Measurements from ENCODE around the gene PPP1R12C. TPM values are rescaled to one million over a fixed set of nuclear protein-coding genes. Genes with fewer than 3 reads are reported as not detected.
A peak's percentile ranks its signal among the peaks of the same experiment; 100 is the strongest.

PPP1R12C gene
- total RNA-seq, 1 experiment from 2014 or later = 92.3 TPM

DNA sequence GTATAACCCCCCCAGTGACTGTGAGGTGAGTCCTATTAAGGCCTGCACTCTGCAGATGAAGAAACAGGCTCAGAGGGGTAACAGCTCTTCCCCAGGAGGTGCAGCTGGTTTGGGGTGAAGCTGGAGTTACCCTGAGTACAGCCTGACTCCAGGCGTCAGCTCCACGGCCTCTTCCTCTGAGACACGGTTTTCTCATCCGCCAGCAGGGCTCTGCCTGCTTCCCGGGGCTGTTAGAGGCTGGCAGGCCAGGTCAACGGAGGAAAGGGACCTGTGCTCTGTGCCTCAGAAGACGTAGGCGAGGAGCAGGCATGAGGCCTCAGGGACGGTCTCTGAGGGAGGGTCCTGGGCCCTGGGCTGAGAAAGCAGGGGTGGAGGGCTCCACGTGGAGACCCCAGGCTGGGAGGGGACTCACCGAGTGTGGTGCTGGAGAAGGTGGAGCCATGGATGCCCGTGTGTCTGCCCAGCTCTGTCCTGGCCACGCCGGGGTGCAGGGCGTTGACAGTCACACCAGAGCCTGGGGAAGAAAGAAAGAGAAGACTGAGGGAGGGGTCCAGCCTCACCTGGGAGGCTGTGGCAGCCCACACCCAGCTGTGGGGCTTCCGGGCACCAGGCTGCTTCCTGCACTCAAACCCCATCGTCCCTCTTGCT is 70.3 kb downstream of the PPP1R12C start:
- Mint-ChIP-seq H3K27ac (no peak overlapping the region), H3K27me3 (ENCODE audit: low read depth) (no peaks in the 10 kb centered on the region), H3K9me3 (no peaks in the 10 kb centered on the region), H3K4me3 (no peak overlapping the region), H3K4me1 (no peaks in the 10 kb centered on the region), H3K36me3 (peaks cover 57% of the 10 kb centered on the region)
- ChIA-PET CTCF (interaction anchor here (1.4 kb wide), 1 partner anchor 166 kb away, joined by 6 read pairs; no protein-coding TSS in a partner anchor), POLR2A (interaction anchor here (1.0 kb wide), 1 partner anchor 166 kb away, joined by 3 read pairs; no protein-coding TSS in a partner anchor)
- TF ChIP-seq JUN (CRISPR knock-in tag; IDR thresholded peaks at IDR 0.05) (no peak), ETV6 (CRISPR knock-in tag; IDR thresholded peaks at IDR 0.05) (no peak), SMAD4 (CRISPR knock-in tag; IDR thresholded peaks at IDR 0.05) (no peak), ZNF219 (CRISPR knock-in tag; IDR thresholded peaks at IDR 0.05; ENCODE audit: borderline replicate concordance) (no peak), GRHL2 (CRISPR knock-in tag; IDR thresholded peaks at IDR 0.05; ENCODE audit: insufficient replicate concordance, severe bottlenecking) (no peak), CREM (CRISPR knock-in tag; IDR thresholded peaks at IDR 0.05) (no peak), GTF2I (CRISPR knock-in tag; conservative IDR thresholded peaks at IDR 0.05) (no peak), MYBL2 (CRISPR knock-in tag; IDR thresholded peaks at IDR 0.05) (no peak), TP53 (CRISPR knock-in tag; IDR thresholded peaks at IDR 0.05) (no peak)
- TF ChIP-seq, protein P1, sequence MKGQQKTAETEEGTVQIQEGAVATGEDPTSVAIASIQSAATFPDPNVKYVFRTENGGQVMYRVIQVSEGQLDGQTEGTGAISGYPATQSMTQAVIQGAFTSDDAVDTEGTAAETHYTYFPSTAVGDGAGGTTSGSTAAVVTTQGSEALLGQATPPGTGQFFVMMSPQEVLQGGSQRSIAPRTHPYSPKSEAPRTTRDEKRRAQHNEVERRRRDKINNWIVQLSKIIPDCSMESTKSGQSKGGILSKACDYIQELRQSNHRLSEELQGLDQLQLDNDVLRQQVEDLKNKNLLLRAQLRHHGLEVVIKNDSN (CRISPR knock-in tag; IDR thresholded peaks at IDR 0.05) = no peak
- TF ChIP-seq, protein P2, sequence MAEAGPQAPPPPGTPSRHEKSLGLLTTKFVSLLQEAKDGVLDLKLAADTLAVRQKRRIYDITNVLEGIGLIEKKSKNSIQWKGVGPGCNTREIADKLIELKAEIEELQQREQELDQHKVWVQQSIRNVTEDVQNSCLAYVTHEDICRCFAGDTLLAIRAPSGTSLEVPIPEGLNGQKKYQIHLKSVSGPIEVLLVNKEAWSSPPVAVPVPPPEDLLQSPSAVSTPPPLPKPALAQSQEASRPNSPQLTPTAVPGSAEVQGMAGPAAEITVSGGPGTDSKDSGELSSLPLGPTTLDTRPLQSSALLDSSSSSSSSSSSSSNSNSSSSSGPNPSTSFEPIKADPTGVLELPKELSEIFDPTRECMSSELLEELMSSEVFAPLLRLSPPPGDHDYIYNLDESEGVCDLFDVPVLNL (CRISPR knock-in tag; IDR thresholded peaks at IDR 0.05; ENCODE audit: borderline replicate concordance, low read depth) = no peak
- TF ChIP-seq, protein P3, sequence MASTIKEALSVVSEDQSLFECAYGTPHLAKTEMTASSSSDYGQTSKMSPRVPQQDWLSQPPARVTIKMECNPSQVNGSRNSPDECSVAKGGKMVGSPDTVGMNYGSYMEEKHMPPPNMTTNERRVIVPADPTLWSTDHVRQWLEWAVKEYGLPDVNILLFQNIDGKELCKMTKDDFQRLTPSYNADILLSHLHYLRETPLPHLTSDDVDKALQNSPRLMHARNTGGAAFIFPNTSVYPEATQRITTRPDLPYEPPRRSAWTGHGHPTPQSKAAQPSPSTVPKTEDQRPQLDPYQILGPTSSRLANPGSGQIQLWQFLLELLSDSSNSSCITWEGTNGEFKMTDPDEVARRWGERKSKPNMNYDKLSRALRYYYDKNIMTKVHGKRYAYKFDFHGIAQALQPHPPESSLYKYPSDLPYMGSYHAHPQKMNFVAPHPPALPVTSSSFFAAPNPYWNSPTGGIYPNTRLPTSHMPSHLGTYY (CRISPR knock-in tag; IDR thresholded peaks at IDR 0.05) = no peak
- TF ChIP-seq, protein P4, sequence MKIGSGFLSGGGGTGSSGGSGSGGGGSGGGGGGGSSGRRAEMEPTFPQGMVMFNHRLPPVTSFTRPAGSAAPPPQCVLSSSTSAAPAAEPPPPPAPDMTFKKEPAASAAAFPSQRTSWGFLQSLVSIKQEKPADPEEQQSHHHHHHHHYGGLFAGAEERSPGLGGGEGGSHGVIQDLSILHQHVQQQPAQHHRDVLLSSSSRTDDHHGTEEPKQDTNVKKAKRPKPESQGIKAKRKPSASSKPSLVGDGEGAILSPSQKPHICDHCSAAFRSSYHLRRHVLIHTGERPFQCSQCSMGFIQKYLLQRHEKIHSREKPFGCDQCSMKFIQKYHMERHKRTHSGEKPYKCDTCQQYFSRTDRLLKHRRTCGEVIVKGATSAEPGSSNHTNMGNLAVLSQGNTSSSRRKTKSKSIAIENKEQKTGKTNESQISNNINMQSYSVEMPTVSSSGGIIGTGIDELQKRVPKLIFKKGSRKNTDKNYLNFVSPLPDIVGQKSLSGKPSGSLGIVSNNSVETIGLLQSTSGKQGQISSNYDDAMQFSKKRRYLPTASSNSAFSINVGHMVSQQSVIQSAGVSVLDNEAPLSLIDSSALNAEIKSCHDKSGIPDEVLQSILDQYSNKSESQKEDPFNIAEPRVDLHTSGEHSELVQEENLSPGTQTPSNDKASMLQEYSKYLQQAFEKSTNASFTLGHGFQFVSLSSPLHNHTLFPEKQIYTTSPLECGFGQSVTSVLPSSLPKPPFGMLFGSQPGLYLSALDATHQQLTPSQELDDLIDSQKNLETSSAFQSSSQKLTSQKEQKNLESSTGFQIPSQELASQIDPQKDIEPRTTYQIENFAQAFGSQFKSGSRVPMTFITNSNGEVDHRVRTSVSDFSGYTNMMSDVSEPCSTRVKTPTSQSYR (CRISPR knock-in tag; IDR thresholded peaks at IDR 0.05) = no peak
- TF ChIP-seq, protein P5, sequence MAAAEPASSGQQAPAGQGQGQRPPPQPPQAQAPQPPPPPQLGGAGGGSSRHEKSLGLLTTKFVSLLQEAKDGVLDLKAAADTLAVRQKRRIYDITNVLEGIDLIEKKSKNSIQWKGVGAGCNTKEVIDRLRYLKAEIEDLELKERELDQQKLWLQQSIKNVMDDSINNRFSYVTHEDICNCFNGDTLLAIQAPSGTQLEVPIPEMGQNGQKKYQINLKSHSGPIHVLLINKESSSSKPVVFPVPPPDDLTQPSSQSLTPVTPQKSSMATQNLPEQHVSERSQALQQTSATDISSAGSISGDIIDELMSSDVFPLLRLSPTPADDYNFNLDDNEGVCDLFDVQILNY (CRISPR knock-in tag; IDR thresholded peaks at IDR 0.05) = no peak
- DNase-seq (ENCODE audit: low spot score) (no peak), ATAC-seq (no peak)

DNA sequence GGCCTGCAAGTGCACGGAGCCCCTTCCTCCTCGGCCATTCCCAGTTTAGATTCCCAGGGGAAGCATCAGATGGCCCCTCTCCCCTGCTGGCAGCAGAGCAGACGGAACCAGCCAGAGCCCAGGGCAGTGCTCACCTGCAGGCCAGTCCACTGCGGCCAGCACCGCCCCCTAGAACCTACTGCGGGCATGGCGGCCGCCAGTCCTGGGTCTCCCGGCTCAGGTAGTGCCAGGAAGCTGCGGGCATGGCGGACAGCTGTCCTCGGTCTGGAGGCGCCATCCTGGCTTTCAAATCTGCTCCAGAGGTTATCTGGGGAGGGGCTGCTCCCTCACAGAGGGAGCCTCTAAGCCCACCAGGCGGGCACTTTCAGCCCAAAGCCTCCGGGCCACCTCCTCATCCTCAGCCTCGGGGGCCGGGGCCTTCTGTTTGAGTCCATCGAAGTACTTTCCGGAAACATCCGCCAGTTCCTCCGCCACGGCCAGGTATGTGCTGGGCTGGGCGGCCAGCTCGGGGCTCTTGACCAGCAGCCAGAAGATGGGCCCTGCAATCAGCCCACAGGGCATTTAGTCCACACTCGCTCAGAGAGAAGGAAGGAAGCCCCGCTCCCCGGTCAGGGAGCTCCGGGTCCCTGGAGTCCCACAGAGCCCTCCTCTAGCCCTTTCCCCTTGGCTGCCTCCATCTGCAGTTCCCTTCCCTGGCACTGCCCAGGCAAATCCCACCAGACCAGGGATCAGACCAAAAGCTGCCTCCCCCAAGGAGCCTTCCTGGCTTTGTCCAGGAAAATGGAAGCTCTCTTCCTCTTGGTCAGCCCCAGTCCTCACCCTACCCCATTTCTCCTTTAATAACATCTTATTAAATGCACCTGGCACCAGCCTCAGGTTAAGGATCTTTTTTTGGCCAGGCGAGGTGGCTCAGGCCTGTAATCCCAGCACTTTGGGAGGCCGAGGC is 72.4 kb downstream of the PPP1R12C start:
- CTCF ChIA-PET = interaction anchor here (0.6 to 2.8 kb wide), 3 partner anchors 44 to 384 kb away, joined by 3 to 18 read pairs (median 3); no protein-coding TSS in a partner anchor
- Mint-ChIP-seq H3K4me3 (no peak overlapping the region), H3K27me3 (ENCODE audit: low read depth) (no peaks in the 10 kb centered on the region), H3K36me3 (peaks cover 54% of the 10 kb centered on the region), H3K4me1 (no peaks in the 10 kb centered on the region), H3K9me3 (no peaks in the 10 kb centered on the region), H3K27ac (no peak overlapping the region)
- POLR2A ChIA-PET = no interaction called here
- DNase-seq (ENCODE audit: low spot score) = peak; percentile 27
- no peak for ATAC-seq
- TF ChIP-seq CREB1 (CRISPR knock-in tag; IDR thresholded peaks at IDR 0.05) (no peak), JUN (CRISPR knock-in tag; IDR thresholded peaks at IDR 0.05) (no peak), NR1H2 (CRISPR knock-in tag; IDR thresholded peaks at IDR 0.05) (no peak), FOXJ3 (CRISPR knock-in tag; IDR thresholded peaks at IDR 0.05; ENCODE audit: borderline replicate concordance) (no peak), CBFB (CRISPR knock-in tag; IDR thresholded peaks at IDR 0.05; ENCODE audit: low read depth) (no peak), NFATC4 (CRISPR knock-in tag; IDR thresholded peaks at IDR 0.05) (no peak), RELA (CRISPR knock-in tag; IDR thresholded peaks at IDR 0.05; ENCODE audit: borderline replicate concordance) (no peak), ZBTB21 (CRISPR knock-in tag; IDR thresholded peaks at IDR 0.05; ENCODE audit: borderline replicate concordance) (no peak), TCF7 (CRISPR knock-in tag; IDR thresholded peaks at IDR 0.05; ENCODE audit: low read depth) (no peak), MXD4 (CRISPR knock-in tag; IDR thresholded peaks at IDR 0.05; ENCODE audit: borderline replicate concordance) (no peak)
- TF ChIP-seq, protein P6, sequence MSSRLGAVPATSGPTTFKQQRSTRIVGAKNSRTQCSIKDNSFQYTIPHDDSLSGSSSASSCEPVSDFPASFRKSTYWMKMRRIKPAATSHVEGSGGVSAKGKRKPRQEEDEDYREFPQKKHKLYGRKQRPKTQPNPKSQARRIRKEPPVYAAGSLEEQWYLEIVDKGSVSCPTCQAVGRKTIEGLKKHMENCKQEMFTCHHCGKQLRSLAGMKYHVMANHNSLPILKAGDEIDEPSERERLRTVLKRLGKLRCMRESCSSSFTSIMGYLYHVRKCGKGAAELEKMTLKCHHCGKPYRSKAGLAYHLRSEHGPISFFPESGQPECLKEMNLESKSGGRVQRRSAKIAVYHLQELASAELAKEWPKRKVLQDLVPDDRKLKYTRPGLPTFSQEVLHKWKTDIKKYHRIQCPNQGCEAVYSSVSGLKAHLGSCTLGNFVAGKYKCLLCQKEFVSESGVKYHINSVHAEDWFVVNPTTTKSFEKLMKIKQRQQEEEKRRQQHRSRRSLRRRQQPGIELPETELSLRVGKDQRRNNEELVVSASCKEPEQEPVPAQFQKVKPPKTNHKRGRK (CRISPR knock-in tag; IDR thresholded peaks at IDR 0.05; ENCODE audit: borderline replicate concordance) = no peak

Measured in WTC11 (cell line).